Measurements from ENCODE around the gene MYO18A. TPM values are rescaled to one million over a fixed set of nuclear protein-coding genes. Genes with fewer than 3 reads are reported as not detected.

The MYO18A gene
- total RNA-seq, 4 donors from 2014 or later, result 526 to 1,058 (median 835) TPM

DNA sequence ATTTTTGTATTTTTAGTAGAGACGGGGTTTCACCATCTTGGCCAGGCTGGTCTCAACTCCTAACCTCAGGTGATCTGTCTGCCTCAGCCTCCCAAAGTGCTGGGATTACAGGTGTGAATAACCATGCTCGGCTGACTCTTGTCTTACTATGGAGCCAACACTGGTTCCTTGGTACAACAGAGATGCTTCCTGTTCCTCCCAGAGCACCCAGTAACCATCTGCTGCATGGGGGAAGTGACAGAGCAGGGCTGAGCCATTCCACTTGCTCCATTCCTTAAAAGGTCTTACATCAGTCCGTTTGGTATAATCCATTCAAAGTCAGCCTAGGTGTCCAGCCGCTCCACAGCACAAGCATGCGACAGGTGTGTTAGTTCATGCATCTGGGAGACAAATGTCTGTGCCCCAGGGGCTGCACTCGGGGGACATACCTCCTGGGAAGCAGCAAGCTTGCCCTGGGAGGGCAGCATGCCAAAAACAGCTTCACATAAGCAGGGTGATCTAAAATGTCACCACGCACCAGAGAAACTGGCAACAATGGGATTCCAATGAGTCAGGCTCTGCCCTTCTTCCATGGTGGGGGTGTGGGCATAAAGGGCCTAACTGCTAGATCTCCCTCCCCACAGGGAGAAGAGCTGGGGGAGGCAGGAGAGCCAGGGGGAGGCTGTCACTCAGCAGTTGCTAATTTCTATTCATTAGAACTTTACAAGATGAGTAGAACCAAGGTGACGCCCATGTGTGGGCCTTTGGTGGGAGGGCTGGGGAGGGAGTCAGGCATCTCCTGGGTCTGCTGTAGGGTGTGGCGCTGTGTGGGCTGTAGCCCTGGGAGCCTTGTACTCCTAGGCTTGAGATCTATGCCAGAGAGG lies 101.8 kb downstream of the MYO18A start:
- ATAC-seq (peak in 1 of 2 donors; percentile 59), DNase-seq (peak in 1 of 2 donors; percentile 55)
- in situ Hi-C loops (cut with MboI; ENCODE audit: low sequenced_read_pairs in 4 of 4), result no loop called here
- Histone ChIP-seq H3K4me3 (no peak overlapping the region), H3K27ac (peak overlapping the region in 2 of 4 donors; percentile 50 to 57), H3K4me1 (peaks cover 18 to 28% of the 10 kb centered on the region in 2 donors), H3K9me3 (no peaks in the 10 kb centered on the region), H3K27me3 (no peaks in the 10 kb centered on the region), H3K36me3 (peaks cover 0 to 83% of the 10 kb centered on the region in 2 donors)
- TF ChIP-seq, protein P1, sequence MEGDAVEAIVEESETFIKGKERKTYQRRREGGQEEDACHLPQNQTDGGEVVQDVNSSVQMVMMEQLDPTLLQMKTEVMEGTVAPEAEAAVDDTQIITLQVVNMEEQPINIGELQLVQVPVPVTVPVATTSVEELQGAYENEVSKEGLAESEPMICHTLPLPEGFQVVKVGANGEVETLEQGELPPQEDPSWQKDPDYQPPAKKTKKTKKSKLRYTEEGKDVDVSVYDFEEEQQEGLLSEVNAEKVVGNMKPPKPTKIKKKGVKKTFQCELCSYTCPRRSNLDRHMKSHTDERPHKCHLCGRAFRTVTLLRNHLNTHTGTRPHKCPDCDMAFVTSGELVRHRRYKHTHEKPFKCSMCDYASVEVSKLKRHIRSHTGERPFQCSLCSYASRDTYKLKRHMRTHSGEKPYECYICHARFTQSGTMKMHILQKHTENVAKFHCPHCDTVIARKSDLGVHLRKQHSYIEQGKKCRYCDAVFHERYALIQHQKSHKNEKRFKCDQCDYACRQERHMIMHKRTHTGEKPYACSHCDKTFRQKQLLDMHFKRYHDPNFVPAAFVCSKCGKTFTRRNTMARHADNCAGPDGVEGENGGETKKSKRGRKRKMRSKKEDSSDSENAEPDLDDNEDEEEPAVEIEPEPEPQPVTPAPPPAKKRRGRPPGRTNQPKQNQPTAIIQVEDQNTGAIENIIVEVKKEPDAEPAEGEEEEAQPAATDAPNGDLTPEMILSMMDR (IDR thresholded peaks at IDR 0.05 in 4 of 5, conservative IDR thresholded peaks at IDR 0.05 in 1 of 5), result no peak
- no peak for TF ChIP-seq POLR2A (IDR thresholded peaks at IDR 0.05)
- intact Hi-C loops (cut with DNase I; ENCODE audit: low total_unique reads), result no loop called here

GRCh38 chr17:29077320-29077719 lies 102.9 kb downstream of the MYO18A start:
- DNase-seq (no peak), ATAC-seq (no peak)
- H3K4me3 ChIP-seq, result no peak overlapping the region
- no peaks in the 10 kb centered on the region for H3K9me3 ChIP-seq
- H3K4me1 ChIP-seq, result peaks cover 18 to 28% of the 10 kb centered on the region in 2 donors
- peak overlapping the region in 1 of 4 donors; percentile 59 for H3K27ac ChIP-seq
- H3K36me3 ChIP-seq, result peaks cover 0 to 79% of the 10 kb centered on the region in 2 donors
- TF ChIP-seq, protein P1 (IDR thresholded peaks at IDR 0.05 in 4 of 5, conservative IDR thresholded peaks at IDR 0.05 in 1 of 5), result no peak
- TF ChIP-seq POLR2A (IDR thresholded peaks at IDR 0.05), result no peak
- in situ Hi-C loops (cut with MboI; ENCODE audit: low sequenced_read_pairs in 4 of 4), result no loop called here
- H3K27me3 ChIP-seq, result no peaks in the 10 kb centered on the region
- intact Hi-C loops (cut with DNase I; ENCODE audit: low total_unique reads), result no loop called here

DNA sequence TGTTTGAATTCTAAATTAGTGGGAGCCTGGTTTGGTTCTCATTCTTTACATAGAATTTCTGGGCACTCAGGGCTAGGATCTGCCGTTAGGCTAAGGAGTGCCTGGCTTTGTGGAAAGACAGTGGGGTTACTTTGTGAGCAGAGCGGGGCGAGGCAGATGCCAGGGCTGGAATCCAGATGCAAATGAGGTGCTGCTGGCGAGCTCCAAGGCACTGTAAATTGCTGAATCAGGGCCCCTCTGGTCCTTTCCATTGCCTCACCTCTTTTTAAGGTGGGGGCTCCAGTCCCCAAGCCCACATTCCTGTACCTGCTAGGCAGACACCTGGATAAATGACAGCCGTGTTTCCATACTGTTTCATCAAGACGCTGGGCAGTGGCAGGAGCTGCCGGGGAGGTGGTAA lies 103.5 kb downstream of the MYO18A start:
- TF ChIP-seq POLR2A (IDR thresholded peaks at IDR 0.05), result no peak
- TF ChIP-seq, protein P1 (IDR thresholded peaks at IDR 0.05 in 4 of 5, conservative IDR thresholded peaks at IDR 0.05 in 1 of 5), result no peak
- H3K27ac ChIP-seq, result peak overlapping the region in 1 of 4 donors; percentile 59
- in situ Hi-C loops (cut with MboI; ENCODE audit: low sequenced_read_pairs in 4 of 4) (no loop called here), intact Hi-C loops (cut with DNase I; ENCODE audit: low total_unique reads) (no loop called here)
- no peaks in the 10 kb centered on the region for H3K27me3 ChIP-seq
- peaks cover 0 to 73% of the 10 kb centered on the region in 2 donors for H3K36me3 ChIP-seq
- peaks cover 18 to 28% of the 10 kb centered on the region in 2 donors for H3K4me1 ChIP-seq
- no peak overlapping the region for H3K4me3 ChIP-seq
- DNase-seq (no peak), ATAC-seq (no peak)
- no peaks in the 10 kb centered on the region for H3K9me3 ChIP-seq

GRCh38 chr17:29076087-29076486 lies 104.1 kb downstream of the MYO18A start:
- peaks cover 18 to 28% of the 10 kb centered on the region in 2 donors for H3K4me1 ChIP-seq
- no peak for DNase-seq
- H3K36me3 ChIP-seq, result peaks cover 0 to 67% of the 10 kb centered on the region in 2 donors
- no peak overlapping the region for H3K4me3 ChIP-seq
- H3K27ac ChIP-seq, result peak overlapping the region in 1 of 4 donors; percentile 59
- no peaks in the 10 kb centered on the region for H3K27me3 ChIP-seq
- no peaks in the 10 kb centered on the region for H3K9me3 ChIP-seq
- intact Hi-C loops (cut with DNase I; ENCODE audit: low total_unique reads) (no loop called here), in situ Hi-C loops (cut with MboI; ENCODE audit: low sequenced_read_pairs in 4 of 4) (no loop called here)
- TF ChIP-seq, protein P1 (IDR thresholded peaks at IDR 0.05 in 4 of 5, conservative IDR thresholded peaks at IDR 0.05 in 1 of 5), result no peak
- no peak for TF ChIP-seq POLR2A (IDR thresholded peaks at IDR 0.05)
- no peak for ATAC-seq

Measured in gastrocnemius medialis (tissue), 4 donors.